NCI-H2029 (cell line): ENCODE results near the gene WASL.
"Not testable (repeated sequence)": the region's sequence is repeated elsewhere in the genome, so short reads cannot be mapped to it uniquely, and the experiment has no call there.

Experiments
- DNase-seq: peaks from one replicate; lab custom pipeline; 2025; lab: John Stamatoyannopoulos, UW

The WASL gene

DNA sequence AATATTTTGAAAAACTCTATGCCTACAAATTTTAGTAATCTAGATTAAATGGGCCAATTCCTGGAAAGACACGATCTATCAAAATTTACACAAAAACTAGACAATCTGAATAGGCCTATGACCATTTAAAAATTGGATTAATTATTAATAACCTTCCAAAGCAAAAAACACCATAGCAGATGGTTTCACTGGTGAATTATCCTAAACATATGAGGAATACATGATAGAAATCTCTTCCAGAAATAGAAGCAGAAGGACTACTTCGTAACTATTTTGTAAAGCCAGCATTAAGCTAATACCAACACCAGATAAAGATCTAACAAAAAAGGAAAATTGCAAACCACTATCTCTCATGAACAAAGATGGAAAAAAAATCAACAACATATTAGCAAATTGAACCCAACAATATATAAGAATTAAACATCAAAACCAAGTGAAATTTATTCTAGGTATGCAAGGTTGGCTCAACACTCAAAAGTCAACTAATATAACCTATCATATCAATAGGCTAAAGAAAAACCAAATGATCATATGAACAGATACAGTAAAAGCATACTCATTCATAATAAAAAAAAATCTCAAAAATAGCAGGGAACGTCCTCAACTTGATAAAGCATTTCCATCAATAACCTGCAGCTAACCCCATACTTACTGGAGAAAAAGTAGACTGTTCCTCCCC is 16.3 kb downstream of the WASL start:
- no peak for DNase-seq

DNA sequence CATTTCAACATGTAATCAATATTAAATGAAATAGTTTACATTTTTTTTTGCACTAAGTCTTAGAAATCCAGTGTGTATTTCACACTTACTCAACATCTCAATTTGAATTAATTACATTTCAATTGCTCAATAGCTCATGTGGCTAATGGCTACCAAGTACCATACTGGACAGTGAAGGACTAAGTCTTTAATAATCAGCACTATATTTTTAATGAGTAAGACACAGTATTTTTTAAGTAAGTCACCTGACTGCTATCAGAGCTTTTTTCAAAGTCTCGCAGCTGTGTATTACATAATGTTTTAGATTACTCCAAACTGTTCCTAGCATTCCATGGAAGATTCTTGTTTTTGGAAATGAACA is 19.6 kb downstream of the WASL start:
- no peak for DNase-seq

DNA sequence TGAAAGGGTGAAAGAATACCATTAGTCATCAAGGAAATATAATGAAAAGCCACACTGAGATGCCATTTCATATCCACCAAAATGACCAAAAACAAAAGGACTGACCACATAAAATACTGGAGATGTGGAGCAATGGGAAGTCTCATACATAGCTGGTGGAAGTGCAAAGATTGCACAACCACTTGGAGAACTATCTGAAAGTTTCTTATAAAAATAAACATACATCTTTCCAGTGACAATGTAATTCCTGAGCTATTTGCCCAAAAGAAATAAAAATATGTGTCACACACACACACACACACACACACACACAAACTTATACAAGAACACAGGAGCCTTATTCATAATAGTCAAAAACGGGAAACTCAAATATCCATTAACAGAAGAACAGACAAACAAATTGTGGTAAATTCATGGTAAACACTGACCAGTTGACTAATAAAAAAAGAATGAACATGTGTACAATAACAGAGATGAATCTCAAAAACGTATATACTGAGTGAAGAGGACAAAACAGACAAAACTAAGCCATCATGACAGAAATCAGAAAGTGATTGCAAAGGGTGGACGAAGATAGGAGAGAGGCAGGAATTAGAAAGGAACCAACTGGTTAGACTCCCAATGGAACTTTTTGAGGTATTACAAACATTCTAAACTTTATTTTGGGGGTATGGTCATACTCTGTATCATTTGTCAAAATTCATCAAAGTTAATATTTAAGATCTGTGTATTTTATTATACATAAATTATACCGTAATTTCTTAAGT is 21.5 kb downstream of the WASL start:
- DNase-seq, result no peak

DNA sequence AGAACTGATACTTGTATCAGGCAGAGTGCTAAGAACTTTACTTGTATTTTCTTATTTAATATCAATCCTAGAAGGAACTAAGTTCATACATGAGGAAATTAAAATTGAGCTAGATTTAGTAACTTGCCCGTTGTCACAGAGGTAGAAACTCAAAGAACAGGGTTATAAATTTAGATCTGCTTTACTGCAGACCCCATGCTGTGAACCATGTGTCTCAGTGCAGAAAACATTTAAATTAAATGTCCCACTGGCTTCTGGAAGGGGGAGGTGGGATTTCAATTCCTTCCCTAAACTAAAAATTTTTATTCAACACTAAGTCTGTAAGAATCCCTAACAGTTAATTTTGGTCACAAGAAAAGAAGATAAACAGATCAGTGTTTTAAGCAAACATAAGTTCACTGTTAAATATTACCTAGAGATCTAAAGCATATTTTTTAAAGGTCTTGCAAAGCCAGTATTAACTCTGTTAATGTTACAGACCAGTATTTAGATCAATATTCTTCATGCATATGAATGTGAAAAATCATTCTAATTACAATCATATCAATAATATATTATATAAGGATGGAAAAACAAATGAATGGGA is 23.1 kb downstream of the WASL start:
- no peak for DNase-seq

DNA sequence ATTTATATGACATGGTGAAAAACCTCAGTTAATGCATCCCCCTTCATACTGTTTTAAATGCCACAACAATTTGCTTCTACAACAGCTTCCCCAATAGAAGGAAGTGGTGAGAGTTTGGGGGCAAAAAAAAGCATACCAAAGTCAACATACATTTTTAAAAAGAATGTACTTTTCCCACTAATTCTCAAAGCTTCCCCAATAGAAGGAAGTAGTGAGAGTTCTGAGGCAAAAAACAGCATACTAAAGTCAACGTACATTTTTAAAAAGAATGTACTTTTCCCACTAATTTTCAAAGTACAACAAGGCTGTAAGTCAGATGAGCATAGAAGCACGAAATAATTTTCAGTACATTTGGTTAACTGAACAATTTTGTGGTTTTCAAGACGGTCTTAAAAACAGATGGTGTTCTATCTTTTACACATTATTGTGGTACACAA is 24.0 kb downstream of the WASL start:
- no peak for DNase-seq

DNA sequence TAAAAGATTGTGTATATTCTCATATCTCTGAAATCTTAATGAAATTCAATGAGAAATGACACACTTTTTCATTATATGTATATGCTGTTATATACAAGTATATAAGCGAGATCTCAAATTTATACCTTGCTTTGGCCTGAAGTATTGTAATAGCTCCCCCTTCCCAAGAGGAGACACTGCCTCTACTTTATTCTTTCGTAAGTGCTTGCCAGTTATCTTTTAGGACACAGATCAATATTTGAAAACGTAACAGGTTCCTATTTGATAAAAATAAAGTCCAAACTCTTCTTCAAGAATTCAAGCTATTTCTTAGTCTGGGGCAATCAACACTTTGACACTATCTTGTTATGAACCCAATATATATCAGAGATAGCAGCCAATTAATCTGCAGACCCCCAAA is 24.9 kb downstream of the WASL start:
- no peak for DNase-seq

DNA sequence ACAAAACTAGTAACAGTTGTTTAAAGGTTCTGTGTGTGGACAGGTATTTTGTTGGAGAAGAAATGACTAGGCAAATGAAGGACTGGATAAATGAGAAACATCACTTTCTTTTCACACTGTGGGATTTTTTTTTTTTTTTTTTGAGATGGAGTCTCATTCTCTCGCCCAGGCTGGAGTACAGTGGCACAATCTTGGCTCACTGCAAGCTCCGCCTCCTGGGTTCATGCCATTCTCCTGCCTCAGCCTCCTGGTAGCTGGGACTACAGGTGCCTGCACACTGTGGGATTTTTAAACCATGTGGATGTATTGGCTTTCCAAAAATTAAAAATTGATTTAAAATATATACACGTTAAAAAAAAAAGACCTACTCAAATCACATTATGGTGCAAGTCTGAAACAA is 28.3 kb downstream of the WASL start:
- not testable (repeated sequence) for DNase-seq

DNA sequence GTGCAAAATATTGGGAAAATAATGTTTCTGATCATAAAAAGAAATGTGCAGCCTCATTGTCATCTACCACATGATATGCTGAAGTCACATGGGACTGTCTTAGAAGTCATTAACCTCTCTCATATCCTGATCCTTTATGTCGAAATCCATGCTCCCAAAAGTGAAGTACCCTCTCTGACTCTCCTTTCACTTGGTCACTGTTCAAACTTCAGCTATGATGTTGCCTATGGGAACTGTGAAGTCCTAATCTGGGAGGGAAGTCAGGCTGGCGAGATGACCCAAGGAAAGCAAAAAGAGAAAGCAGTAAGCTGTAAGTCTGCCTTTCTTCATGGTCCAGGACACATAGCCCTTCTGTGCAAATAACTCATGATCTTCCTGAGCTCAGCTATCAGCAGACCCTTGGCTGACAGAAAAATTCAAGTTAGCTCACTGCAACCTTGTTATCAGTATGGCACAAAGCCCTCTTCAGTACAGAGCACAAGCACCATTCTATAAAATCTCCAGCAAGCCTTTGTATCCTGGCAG is 29.5 kb downstream of the WASL start:
- no peak for DNase-seq

DNA sequence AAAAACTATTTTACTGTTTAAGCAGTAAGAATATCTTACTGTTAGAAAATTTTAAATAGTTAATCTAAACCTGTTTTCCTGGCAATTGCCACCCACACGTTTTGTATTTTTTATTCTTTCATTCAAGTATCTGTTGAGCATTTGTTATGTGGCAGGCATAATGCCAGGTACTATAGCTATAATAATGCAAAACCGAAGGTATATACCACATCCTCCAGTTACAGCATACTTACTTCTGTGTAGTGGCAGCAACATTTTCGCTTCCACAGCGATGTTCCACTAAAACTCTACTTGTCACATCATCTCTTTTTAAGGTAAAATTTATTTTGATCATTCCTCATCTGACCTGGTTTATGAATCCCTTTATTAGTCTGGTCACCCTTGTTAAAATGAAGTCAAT is 30.0 kb downstream of the WASL start:
- DNase-seq, result no peak

DNA sequence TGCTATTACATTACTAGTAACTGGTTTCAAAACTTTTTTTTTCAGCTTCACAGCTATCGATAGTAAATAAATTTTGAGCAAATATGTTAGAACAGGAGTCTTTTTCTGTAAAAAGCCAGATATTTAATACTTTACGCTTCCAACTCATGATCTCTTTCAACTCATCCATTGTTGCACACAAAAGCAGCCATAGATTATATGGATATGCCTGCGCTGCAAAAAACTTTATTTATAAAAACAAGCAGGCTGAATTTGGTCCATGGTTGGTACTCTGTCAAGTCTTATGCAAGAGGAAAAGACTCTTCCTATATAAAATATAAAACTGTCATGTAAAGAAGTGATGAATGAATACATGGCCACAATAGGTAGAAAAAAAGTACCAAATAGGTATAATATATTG is 31.1 kb downstream of the WASL start:
- no peak for DNase-seq

DNA sequence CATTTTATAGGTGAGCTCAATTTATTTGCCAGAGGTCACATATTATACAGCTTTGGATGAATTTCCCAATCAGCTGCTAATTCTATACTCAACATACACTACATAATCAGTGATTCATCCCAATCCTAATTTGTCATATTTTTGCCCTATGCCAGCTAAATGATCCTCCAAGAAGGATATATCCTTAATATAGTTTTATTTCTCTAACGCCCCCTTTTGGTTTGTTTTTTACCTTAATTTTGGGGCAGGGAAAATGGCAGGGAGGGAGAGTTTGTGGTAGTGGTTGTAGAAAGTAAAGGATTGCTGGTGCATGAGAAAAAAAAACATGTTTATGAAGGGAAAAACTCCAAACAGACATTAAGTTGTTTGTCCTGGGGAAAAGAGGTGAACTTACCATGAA is 31.9 kb downstream of the WASL start:
- DNase-seq, result no peak

DNA sequence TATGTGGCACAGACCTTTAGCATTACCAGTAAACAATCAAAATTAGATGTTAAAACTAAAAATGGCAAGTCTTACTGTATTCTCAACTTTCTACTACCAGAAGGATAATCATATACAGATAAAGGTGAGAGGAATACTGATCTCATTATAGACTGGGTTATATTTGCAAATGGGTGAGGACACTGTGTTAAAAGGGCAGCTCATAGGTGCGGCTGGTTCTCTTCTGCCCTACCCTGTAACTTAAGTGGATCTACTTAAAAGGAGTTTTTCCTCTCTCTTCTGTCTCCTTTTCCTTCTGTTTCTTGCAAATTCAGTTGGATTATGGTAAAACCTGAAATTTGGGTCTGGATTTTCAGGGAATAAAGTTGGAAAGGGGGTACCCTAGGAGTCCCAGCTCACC is 33.0 kb downstream of the WASL start:
- no peak for DNase-seq

DNA sequence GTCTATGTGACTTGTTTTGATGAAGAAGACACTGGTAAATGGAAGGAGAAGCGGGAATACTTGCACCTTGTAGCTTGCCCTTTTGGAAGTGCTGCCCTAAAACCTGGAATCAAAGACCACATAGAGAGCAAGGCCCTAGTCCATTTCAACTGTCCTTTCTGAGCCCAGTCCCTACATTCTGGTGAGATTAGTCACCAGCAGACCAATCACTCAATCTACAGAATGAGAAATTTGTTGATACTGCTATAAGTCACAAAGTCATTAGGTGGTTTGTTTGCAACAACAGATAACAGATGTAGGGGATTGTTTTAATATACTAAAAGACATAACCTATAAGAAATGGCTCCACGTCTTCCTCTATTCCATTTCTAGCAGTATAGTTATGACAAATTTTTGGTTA is 33.6 kb downstream of the WASL start:
- DNase-seq, result no peak

DNA sequence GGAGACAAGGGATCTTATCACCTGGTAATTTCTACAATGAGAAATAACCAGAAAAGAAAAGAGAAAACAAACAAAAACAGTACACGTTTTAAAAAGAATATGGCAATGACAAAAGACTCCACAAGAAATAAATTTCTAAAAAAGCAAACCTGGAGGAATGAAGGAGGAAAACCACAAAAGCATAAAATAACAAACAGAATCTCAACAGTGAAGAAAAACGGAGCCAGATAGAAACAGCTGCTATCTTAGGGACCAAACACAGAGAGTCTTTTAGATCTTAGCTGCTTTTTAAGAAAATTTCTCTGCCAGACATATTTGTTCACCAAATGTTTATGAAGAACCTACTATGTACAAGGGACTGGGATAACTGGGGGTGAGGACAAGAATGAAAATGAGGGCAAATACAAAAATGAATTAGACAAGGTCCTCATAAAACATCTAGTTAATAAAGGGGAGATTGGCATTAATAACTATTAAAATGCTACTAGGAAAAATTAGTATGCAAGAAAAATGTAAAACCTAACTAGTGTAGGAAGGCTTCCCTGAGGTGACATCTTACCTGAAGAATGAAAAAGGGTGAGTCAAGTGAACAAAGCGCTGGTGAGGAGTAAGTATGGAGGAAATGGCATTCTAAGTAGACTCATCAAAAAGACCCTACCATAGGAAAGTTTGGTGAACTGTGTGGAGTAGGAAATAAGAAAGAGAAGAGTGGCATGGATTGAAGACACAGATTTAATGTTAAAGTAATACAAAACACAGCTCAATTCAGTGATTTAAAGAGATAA is 34.3 kb downstream of the WASL start:
- DNase-seq, result no peak

DNA sequence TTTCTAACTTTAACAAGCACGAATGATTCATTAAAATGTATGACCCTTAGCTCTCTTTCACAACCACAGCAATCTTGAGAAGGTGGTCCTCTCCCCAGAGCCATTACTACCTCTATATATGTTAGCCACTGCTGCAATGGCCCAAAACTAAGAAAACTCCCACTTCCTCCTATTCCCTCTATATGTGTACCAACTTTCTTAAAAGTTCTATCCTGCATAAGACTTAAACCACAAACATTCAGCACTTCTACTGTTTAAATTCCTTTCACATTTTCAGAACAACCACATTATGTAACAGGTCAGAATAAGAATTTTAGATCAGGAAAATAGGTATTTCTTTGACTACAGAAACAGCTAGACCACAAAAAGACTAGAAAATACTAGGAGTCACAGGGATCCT is 36.2 kb downstream of the WASL start:
- no peak for DNase-seq

DNA sequence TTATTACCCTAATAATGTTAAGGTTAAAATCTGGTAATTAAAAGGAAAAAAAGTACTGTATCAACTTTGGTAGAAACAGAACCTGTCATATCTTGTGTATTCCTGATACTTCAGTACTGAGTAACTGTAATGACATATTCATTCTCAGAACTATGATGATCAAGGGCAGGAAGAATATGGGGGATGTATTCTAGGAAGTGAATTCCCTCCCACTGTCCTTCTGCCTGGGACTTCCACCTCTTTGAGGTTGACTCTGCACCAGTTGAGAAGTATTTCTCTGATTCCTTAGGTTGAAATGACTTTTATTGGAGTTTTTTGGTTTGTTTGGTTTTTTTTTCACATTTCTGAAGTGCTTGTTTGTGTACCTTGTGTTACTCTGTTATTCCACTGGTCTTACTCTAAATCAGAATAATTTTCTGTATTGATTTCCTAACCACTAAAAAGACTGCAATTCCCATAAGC is 36.9 kb downstream of the WASL start:
- no peak for DNase-seq

DNA sequence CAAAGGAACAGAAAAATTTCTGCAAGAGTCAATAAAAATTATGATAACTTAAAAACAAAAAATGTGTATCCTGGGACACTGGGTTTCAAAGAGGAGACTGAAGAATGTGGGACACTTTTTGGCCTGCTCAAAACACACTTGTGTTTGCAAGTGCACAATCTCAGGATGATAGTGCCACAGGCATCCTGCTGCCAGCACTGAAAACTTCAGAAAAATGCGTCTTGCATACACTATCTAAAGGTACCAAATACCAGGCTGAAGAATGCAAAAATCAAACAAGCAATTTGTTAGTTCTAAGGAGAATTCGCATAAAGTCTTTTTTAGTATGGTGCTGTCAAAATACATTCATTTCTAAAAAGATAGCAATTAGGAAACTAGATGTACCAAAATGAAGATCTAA is 38.1 kb downstream of the WASL start:
- DNase-seq, result no peak

DNA sequence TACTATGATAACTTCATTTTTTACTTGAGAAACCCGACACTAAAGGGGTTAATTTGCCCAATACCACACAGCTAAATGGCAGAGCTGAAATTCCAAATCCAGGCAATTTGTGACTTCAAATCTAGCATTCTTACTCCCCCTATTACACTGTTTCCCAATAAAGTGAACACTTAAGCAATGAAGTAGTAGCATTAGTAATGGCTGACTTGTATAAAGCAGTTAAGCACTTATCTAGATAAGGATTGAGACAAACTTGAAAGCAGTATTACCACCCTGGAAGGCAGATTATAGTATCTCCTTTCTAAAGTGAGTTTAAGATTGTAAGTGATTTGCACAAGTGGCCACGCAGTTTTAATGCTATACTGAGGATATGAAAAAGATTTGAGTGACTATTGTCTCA is 39.3 kb downstream of the WASL start:
- DNase-seq, result no peak

DNA sequence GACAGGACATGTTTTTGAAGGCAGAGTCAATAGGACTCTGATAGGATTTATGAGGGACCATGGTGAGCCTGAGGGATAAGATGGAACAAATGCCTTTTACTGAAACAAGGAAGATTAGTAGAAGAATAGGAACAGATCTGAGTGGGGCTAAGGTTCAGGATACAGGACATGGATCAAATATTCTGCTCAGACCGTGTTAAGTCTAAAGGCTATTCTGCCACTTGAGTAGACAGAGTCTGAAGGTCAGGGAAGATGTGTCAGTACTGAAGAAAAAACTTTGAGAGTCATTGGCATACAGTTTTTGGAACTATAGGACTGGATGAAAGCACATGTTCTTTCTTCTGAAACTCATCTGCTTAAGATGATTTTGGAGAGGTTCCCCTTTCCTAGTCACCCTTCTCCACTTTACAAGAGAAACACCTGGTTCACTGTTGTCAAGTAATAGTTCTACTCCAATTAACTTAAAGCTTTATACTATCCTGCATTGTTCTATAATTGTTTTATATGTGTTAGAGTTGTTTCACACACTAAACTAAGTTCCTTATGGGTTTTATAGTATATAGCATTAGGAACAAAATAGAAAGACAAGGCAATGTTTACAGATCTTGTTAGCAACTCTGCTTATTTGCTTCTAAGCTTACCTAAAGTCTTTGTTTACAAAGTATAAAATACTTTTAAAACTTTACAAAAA is 43.4 kb downstream of the WASL start:
- DNase-seq, result no peak

DNA sequence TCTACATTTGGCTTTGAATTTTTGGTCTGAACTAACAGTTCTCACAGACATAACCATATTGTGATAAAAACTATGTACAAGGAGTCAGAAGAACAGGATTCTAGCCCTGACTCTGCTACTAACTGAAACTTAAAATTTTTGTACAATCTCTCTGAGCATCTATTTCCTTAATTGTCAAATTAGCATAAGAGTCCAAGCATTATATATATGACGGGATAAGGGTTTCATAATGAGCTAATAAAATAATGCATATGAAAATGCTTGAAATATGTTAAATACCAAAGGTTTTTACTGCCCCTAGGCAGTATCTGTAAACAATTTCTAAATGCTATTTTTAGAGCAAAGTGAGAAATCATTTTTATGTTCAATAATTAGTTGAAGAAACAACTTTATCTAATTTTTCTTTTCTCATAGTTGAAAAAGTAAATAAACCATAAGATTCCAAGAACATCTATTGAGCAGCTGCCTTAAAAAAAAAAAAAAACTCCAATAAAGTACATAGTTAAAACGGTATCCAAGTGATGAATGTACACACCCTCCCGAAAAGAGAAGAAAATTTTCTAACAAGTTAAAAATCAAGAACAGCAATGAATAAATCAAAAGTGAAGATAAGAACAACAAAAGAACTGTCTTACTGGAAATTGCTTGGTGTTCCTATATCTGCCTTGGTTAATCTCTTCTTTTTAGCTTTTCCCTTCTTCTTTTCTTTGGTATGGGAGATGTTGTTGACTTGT is 52.7 kb downstream of the WASL start:
- no peak for DNase-seq

DNA sequence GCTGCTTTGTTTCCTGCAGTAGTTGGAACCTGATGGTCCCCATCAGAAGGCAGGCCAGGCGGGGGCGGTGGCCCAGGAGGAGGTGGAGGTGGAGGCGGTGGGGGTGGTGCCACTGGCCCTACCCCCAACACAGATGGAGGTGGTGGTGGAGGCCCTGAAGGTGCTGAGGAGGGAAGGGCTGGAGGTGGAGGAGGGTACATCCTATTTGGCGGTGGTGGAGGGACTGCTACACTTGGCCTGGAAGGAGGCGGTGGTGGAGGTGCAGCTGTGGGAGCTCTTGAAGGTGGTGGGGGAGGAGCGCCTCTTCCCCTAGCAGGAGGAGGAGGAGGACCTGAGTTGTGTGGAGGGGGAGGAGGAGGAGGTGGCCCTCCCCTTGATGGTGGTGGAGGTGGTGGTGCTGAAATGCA is 56.3 kb downstream of the WASL start:
- DNase-seq, result no peak
